Measurements from ENCODE around the gene PSMG3. TPM values are rescaled to one million over a fixed set of nuclear protein-coding genes. Genes with fewer than 3 reads are reported as not detected.

PSMG3 gene
- total RNA-seq, 2 experiments from 2014 or later, result 13.3 to 13.8 TPM

DNA sequence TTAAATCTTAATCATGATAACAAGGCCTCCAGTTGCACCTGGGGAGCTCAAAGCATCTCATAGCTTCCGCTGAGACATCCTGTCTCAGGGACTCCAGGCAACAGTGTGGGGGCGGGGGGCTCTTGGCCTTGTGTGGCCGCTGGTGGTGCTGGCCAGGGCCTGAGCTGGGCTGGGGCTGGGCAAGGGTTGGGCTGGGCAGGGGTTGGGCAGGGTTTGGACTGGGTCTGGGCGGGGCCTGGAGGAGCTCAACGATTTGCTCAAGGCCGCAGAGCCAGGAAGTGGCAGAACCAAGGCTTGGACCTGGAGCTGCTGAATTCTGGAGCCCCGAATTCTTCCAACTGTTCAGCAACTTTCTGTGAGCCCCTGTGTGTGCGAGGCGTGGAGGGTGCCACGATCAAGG is 37.9 kb upstream of the PSMG3 start:
- H3K4me1 ChIP-seq (ENCODE audit: insufficient read depth, low read length), result no peaks in the 10 kb centered on the region
- no peak overlapping the region for H3K4me3 ChIP-seq (ENCODE audit: low read length)
- Mint-ChIP-seq H3K36me3 (ENCODE audit: low read depth) (no peaks in the 10 kb centered on the region), H3K9me3 (no peaks in the 10 kb centered on the region), H3K27me3 (peaks cover 12% of the 10 kb centered on the region), H3K4me3 (no peak overlapping the region), H3K4me1 (ENCODE audit: low read depth) (no peaks in the 10 kb centered on the region), H3K27ac (no peak overlapping the region)
- no peaks in the 10 kb centered on the region for H3K9me3 ChIP-seq (ENCODE audit: control insufficient read depth in 1 of 2, insufficient read depth in 1 of 2, low read length in 2 of 2)
- DNase-seq (no peak), ATAC-seq (ENCODE audit: poor library complexity) (no peak)
- peaks cover 0 to 5% of the 10 kb centered on the region in 2 experiments for H3K27me3 ChIP-seq (ENCODE audit: control insufficient read depth in 1 of 2, insufficient read depth in 2 of 2, low read length in 2 of 2)
- CTCF ChIA-PET, result no interaction called here
- POLR2A ChIA-PET, result no interaction called here
- H3K36me3 ChIP-seq (ENCODE audit: insufficient read depth, low read length), result no peaks in the 10 kb centered on the region
- TF ChIP-seq, protein P1, sequence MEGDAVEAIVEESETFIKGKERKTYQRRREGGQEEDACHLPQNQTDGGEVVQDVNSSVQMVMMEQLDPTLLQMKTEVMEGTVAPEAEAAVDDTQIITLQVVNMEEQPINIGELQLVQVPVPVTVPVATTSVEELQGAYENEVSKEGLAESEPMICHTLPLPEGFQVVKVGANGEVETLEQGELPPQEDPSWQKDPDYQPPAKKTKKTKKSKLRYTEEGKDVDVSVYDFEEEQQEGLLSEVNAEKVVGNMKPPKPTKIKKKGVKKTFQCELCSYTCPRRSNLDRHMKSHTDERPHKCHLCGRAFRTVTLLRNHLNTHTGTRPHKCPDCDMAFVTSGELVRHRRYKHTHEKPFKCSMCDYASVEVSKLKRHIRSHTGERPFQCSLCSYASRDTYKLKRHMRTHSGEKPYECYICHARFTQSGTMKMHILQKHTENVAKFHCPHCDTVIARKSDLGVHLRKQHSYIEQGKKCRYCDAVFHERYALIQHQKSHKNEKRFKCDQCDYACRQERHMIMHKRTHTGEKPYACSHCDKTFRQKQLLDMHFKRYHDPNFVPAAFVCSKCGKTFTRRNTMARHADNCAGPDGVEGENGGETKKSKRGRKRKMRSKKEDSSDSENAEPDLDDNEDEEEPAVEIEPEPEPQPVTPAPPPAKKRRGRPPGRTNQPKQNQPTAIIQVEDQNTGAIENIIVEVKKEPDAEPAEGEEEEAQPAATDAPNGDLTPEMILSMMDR (IDR thresholded peaks at IDR 0.05), result no peak
- H3K27ac ChIP-seq (ENCODE audit: low read depth in 1 of 2, low read length in 2 of 2), result no peak overlapping the region
- intact Hi-C loops (cut with DNase I, micrococcal nuclease), result no loop called here

GRCh38 chr7:1607001-1607400 is 37.2 kb upstream of the PSMG3 start:
- Mint-ChIP-seq H3K4me1 (ENCODE audit: low read depth) (no peaks in the 10 kb centered on the region), H3K27ac (no peak overlapping the region), H3K27me3 (peaks cover 12% of the 10 kb centered on the region), H3K36me3 (ENCODE audit: low read depth) (no peaks in the 10 kb centered on the region), H3K4me3 (no peak overlapping the region), H3K9me3 (no peaks in the 10 kb centered on the region)
- ATAC-seq (ENCODE audit: poor library complexity), result no peak
- Histone ChIP-seq H3K27me3 (ENCODE audit: control insufficient read depth in 1 of 2, insufficient read depth in 2 of 2, low read length in 2 of 2) (peaks cover 0 to 5% of the 10 kb centered on the region in 2 experiments), H3K27ac (ENCODE audit: low read depth in 1 of 2, low read length in 2 of 2) (no peak overlapping the region), H3K36me3 (ENCODE audit: insufficient read depth, low read length) (no peaks in the 10 kb centered on the region), H3K4me3 (ENCODE audit: low read length) (no peak overlapping the region), H3K9me3 (ENCODE audit: control insufficient read depth in 1 of 2, insufficient read depth in 1 of 2, low read length in 2 of 2) (no peaks in the 10 kb centered on the region), H3K4me1 (ENCODE audit: insufficient read depth, low read length) (no peaks in the 10 kb centered on the region)
- DNase-seq, result no peak
- ChIA-PET POLR2A (no interaction called here), CTCF (no interaction called here)
- TF ChIP-seq, protein P1 (IDR thresholded peaks at IDR 0.05), result no peak
- intact Hi-C loops (cut with DNase I, micrococcal nuclease), result no loop called here

- no peak for DNase-seq
- no peak for ATAC-seq (ENCODE audit: poor library complexity)
- Mint-ChIP-seq H3K4me3 (no peak overlapping the region), H3K36me3 (ENCODE audit: low read depth) (no peaks in the 10 kb centered on the region), H3K27me3 (peaks cover 12% of the 10 kb centered on the region), H3K9me3 (no peaks in the 10 kb centered on the region), H3K27ac (no peak overlapping the region), H3K4me1 (ENCODE audit: low read depth) (no peaks in the 10 kb centered on the region)
- Histone ChIP-seq H3K27me3 (ENCODE audit: control insufficient read depth in 1 of 2, insufficient read depth in 2 of 2, low read length in 2 of 2) (peaks cover 0 to 5% of the 10 kb centered on the region in 2 experiments), H3K9me3 (ENCODE audit: control insufficient read depth in 1 of 2, insufficient read depth in 1 of 2, low read length in 2 of 2) (no peaks in the 10 kb centered on the region), H3K27ac (ENCODE audit: low read depth in 1 of 2, low read length in 2 of 2) (no peak overlapping the region), H3K4me1 (ENCODE audit: insufficient read depth, low read length) (no peaks in the 10 kb centered on the region), H3K4me3 (ENCODE audit: low read length) (no peak overlapping the region), H3K36me3 (ENCODE audit: insufficient read depth, low read length) (no peaks in the 10 kb centered on the region)
- TF ChIP-seq, protein P1 (IDR thresholded peaks at IDR 0.05), result no peak
- CTCF ChIA-PET, result no interaction called here
- intact Hi-C loops (cut with DNase I, micrococcal nuclease), result no loop called here
- POLR2A ChIA-PET, result no interaction called here
Observed at GRCh38 chr7:1604383-1604782, 34.6 kb upstream of the PSMG3 start.
